ENCODE data around the gene NR6A1. TPM values are rescaled to one million over a fixed set of nuclear protein-coding genes. Genes with fewer than 3 reads are reported as not detected.
A peak's percentile ranks its signal among the peaks of the same experiment; 100 is the strongest.

The NR6A1 gene
- total RNA-seq, 4 donors from 2014 or later: 9.7 to 14.6 (median 12.5) TPM

DNA sequence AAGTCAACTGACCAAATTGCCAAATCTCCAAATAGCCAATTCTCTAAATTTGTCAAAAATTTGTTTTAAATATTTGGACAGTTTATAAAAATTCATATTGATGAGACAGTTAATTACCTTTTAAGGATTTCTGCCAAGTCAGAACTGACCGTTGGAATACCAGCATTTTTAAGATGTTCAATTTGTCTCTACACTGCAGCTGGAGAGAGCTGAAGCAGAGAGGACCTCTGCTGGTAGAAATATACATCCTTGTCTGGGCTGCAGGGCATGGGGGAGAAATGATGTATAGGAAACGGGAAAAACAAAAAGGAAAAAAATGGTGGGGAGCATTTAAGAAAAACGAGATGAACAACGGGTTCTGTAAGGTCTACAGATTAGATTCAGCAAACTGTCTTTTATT lies 16.8 kb downstream of the NR6A1 start:
- in situ Hi-C loops (cut with MboI; ENCODE audit: low pct_ligation_motif_present in 1 of 4, low pct_unique_long_range_greater_than_20kb in 1 of 4, low sequenced_read_pairs in 3 of 4): no loop called here
- H3K9me3 ChIP-seq: no peaks in the 10 kb centered on the region
- no peak overlapping the region for H3K4me3 ChIP-seq
- no peaks in the 10 kb centered on the region for H3K36me3 ChIP-seq
- intact Hi-C loops (cut with DNase I; ENCODE audit: low total_unique reads): no loop called here
- peaks cover 0 to 10% (median 0%) of the 10 kb centered on the region in 4 donors for H3K4me1 ChIP-seq
- TF ChIP-seq POLR2AphosphoS5 (IDR thresholded peaks at IDR 0.05) (no peak), EP300 (IDR thresholded peaks at IDR 0.05; ENCODE audit: low read depth) (no peak), POLR2A (IDR thresholded peaks at IDR 0.05) (no peak)
- TF ChIP-seq, protein P1, sequence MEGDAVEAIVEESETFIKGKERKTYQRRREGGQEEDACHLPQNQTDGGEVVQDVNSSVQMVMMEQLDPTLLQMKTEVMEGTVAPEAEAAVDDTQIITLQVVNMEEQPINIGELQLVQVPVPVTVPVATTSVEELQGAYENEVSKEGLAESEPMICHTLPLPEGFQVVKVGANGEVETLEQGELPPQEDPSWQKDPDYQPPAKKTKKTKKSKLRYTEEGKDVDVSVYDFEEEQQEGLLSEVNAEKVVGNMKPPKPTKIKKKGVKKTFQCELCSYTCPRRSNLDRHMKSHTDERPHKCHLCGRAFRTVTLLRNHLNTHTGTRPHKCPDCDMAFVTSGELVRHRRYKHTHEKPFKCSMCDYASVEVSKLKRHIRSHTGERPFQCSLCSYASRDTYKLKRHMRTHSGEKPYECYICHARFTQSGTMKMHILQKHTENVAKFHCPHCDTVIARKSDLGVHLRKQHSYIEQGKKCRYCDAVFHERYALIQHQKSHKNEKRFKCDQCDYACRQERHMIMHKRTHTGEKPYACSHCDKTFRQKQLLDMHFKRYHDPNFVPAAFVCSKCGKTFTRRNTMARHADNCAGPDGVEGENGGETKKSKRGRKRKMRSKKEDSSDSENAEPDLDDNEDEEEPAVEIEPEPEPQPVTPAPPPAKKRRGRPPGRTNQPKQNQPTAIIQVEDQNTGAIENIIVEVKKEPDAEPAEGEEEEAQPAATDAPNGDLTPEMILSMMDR (IDR thresholded peaks at IDR 0.05): peak in 3 of 5 experiments; percentile 30 to 34 (median 32)
- 36 to 45% methylated on average over 4 of the region's 4 CpGs for WGBS, 2 donors (ENCODE audit: low coverage in 1 of 2)
- H3K27ac ChIP-seq: no peak overlapping the region
- peaks cover 19% of the 10 kb centered on the region for H3K27me3 ChIP-seq
- no peak for DNase-seq

DNA sequence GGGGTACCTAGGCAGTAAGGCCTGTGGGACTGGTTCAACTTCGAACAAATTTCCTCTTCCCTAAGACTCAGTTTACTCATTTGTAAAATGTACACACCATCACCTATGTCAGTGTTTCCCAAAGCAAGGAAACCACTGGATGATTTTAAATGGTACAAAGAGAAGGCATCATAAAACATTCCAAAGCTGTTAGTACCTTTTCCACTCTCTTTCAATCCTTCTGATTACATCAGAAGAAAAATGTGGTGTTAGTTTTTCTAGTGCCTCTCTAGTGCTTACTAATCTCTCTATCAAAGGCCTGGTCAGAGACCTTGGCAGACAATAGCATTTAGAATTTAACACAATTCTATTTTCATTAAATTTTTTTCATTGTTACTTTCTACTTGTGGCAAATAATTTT lies 18.1 kb downstream of the NR6A1 start:
- intact Hi-C loops (cut with DNase I; ENCODE audit: low total_unique reads) (no loop called here), in situ Hi-C loops (cut with MboI; ENCODE audit: low pct_ligation_motif_present in 1 of 4, low pct_unique_long_range_greater_than_20kb in 1 of 4, low sequenced_read_pairs in 3 of 4) (no loop called here)
- Histone ChIP-seq H3K4me3 (no peak overlapping the region), H3K9me3 (no peaks in the 10 kb centered on the region), H3K36me3 (no peaks in the 10 kb centered on the region), H3K4me1 (no peaks in the 10 kb centered on the region), H3K27me3 (peaks cover 19% of the 10 kb centered on the region), H3K27ac (no peak overlapping the region)
- TF ChIP-seq EP300 (IDR thresholded peaks at IDR 0.05; ENCODE audit: low read depth): no peak
- TF ChIP-seq, protein P1 (IDR thresholded peaks at IDR 0.05): no peak
- TF ChIP-seq POLR2AphosphoS5 (IDR thresholded peaks at IDR 0.05): no peak
- no peak for TF ChIP-seq POLR2A (IDR thresholded peaks at IDR 0.05)
- DNase-seq: no peak
- WGBS, 2 donors (ENCODE audit: low coverage in 1 of 2): 74 to 86% methylated on average over 1 of the region's 1 CpG

DNA sequence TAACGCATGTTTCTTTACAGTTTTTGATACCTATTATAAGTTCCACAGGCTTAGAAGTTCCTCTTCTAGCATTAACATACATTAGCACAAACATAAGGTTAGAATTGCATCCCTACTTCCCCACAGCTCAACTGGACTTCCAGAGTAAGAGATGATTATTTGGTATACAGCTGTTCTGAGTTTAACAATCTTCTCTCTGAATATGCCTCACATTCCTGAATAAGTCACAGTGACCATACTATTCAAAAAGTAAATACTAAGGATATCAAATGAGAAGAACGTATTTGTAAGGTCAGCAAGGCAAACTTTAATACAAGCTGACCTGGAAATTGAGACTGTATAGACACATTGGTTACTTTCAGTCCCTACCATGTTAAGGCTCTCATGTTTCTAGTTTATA lies 21.3 kb downstream of the NR6A1 start:
- in situ Hi-C loops (cut with MboI; ENCODE audit: low pct_ligation_motif_present in 1 of 4, low pct_unique_long_range_greater_than_20kb in 1 of 4, low sequenced_read_pairs in 3 of 4): no loop called here
- 78 to 83% methylated on average over 2 of the region's 2 CpGs for WGBS, 2 donors (ENCODE audit: low coverage in 1 of 2)
- Histone ChIP-seq H3K9me3 (no peaks in the 10 kb centered on the region), H3K36me3 (no peaks in the 10 kb centered on the region), H3K27ac (no peak overlapping the region), H3K4me3 (no peak overlapping the region), H3K4me1 (no peaks in the 10 kb centered on the region), H3K27me3 (no peaks in the 10 kb centered on the region)
- TF ChIP-seq POLR2A (IDR thresholded peaks at IDR 0.05): no peak
- TF ChIP-seq, protein P1 (IDR thresholded peaks at IDR 0.05): no peak
- TF ChIP-seq EP300 (IDR thresholded peaks at IDR 0.05; ENCODE audit: low read depth): no peak
- no peak for DNase-seq
- intact Hi-C loops (cut with DNase I; ENCODE audit: low total_unique reads): no loop called here

DNA sequence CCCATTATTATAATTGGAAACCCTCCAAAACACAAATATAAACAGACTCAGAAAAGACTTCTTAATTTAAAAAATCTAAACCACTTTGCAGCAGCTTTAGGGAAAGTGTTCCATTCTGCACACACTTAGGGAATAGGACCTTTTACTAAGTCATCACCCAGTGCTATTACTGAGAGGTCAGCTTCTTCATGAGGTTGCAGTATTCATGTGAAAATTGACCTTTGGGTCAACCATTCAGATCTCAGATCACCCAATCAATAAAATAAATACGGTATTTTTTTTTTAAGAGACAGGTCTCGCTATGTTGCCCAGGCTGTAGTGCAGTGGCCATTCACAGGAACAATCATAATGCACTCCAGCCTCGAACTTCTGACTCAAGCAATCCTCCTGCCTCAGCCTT lies 21.8 kb downstream of the NR6A1 start:
- Histone ChIP-seq H3K4me3 (no peak overlapping the region), H3K4me1 (peaks cover 0 to under 1% (median 0%) of the 10 kb centered on the region in 4 donors), H3K27me3 (no peaks in the 10 kb centered on the region), H3K9me3 (no peaks in the 10 kb centered on the region), H3K36me3 (no peaks in the 10 kb centered on the region), H3K27ac (no peak overlapping the region)
- DNase-seq: no peak
- in situ Hi-C loops (cut with MboI; ENCODE audit: low pct_ligation_motif_present in 1 of 4, low pct_unique_long_range_greater_than_20kb in 1 of 4, low sequenced_read_pairs in 3 of 4) (no loop called here), intact Hi-C loops (cut with DNase I; ENCODE audit: low total_unique reads) (no loop called here)
- TF ChIP-seq, protein P1 (IDR thresholded peaks at IDR 0.05): no peak
- TF ChIP-seq POLR2AphosphoS5 (IDR thresholded peaks at IDR 0.05) (no peak), POLR2A (IDR thresholded peaks at IDR 0.05) (no peak), EP300 (IDR thresholded peaks at IDR 0.05; ENCODE audit: low read depth) (no peak)
- WGBS, 2 donors (ENCODE audit: low coverage in 1 of 2): 86 to 95% methylated on average over 3 of the region's 3 CpGs
